GM18505 (cell line): Measurements from ENCODE around the gene MEGF6.

Experiments used
- ATAC-seq: cut with Tn5 transposase; IDR thresholded peaks from one replicate; pipeline ENCODE4 v1.9.1; 2021; ENCODE audit not compliant: unreplicated experiment
- POLR2A ChIP-seq: IDR thresholded peaks from 4 replicates; pipeline ENCODE4 v1.6.1; 2011; ENCODE audit warnings: borderline replicate concordance; ENCODE audit not compliant: insufficient read depth, insufficient read length; ENCODE audit errors: extremely low read depth

Gene MEGF6

DNA sequence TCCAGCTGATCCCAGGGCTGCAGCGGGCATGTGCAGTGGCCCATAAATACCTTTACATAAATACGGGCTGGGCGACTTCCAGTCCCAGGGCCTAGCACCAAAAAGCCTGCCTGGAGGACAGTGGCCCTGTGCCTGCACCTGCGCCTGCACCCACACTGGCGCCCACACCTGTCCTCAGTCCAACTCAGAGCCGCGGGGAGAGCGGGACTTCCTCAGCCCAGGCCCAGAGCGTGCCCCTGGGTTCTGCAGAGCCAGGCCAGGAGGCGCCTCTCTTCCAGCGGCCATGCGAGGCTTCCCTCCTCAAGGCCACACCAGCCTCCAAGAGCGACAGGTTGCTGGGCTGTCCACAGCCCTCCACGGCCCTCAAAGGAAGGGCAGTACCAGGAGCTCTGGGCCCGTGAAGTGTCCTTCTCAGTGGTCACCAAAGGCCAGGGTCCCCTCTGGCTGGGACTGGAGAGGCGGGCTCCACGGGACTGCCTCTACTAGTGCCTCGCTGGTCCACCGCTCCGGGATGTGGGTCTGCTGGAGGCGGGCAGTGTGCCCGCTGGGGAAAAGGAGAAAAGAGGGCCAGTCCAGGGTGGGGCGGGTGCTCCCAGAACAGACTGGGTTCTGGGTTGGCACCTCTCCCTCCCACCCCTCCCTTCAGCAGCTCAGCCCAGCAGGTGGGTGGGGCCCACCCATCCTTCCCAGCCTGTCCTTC is 121.1 kb downstream of the MEGF6 start:
- TF ChIP-seq POLR2A, result no peak
- ATAC-seq, result no peak

DNA sequence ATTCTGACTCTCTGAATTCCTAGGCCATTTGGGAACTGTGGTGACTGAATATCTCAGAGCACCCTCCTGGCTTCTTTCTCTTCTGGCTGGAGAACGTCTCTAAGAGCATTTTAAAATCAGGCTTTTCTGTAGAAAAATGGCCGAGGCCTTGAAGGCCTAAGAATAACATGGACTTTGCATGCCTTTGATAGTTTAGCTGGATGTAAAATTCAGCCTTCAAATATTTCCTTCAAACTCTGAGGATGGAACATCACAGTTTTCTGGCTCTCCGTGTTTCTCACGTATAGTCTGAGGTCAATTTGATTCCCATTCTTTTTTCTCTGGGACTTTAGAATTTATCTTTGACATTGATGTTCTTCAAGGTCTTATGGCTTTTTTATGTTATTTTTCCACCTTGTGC is 122.9 kb downstream of the MEGF6 start:
- no peak for ATAC-seq
- TF ChIP-seq POLR2A, result no peak

- ATAC-seq, result no peak
- no peak for TF ChIP-seq POLR2A
Observed at GRCh38 chr1:3485016-3485415, 126.3 kb downstream of the MEGF6 start.

DNA sequence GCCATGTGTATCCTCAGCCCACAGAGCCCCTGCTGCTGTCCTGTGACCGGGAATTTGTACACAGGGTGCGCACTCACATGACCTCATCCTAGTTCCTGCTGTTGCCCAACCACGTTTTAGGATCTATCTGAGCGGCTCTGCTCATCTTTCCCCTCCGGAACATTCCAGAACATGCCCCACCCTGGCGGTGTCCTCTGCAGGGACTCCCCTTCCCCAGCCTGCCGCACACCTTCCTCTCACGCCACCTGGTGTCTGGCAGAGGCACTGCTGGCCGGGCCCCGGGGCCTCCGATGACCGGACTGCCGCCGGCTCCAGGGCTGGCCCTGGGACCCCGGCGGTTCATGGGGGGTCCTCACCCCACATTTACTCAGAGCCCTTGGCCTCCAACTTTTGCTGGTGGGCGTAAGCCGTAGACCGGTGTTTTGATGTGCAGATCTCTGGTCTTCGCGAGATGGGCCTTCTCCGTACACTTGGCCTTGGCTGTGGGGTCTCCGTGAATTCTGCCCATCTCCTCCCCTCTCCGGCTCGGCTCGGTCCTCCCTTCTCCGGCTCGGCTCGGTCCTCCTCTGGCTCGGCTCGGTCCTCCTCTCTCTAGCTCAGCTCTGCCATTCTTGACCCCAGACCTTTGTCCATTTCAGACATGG is 127.4 kb downstream of the MEGF6 start:
- ATAC-seq, result no peak
- TF ChIP-seq POLR2A, result no peak

DNA sequence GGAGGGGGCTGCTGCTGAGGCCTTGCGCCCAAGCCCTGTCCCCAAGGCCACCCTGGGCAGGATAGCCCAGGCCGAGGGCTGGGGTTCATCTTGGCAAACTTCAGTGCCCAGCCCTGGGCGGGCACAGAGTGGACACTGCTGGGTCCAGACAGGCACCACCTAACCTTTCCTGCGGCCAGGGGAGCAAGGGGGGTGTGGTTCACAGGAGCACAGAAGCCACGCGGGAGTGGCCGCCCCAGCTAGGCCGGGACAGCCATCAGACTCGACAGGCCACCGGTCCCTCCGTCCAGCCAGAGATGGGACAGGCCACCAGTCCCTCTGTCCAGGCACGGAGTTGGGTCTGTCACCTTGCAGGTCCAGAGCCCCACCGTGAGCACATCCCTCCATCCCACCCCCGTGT is 127.9 kb downstream of the MEGF6 start:
- TF ChIP-seq POLR2A, result no peak
- no peak for ATAC-seq

DNA sequence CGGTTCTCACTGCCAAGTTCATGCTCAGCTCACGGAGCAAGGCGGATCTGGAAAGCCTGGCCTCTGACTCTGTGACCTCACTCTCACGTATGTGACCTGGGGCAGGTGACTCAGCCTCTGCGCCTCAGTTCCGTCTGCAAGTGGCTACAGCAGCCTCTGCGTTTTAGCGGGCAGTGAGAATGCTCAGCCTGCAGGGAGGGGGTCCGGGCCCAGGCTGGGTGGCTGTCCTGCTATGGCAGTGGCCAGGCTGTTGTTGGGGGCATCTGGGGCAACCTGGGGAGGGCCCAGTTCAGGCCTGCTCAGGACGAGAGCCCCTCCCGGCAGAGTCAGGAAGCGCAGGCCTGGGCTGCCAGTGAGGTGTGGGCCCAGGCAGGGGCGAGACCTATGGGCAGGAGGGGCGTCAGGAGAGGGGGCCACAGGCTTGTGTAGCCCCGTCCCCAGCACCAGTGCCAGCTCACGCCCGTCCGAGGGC is 128.9 kb downstream of the MEGF6 start:
- no peak for ATAC-seq
- no peak for TF ChIP-seq POLR2A

GRCh38 chr1:3481836-3482375 is 129.4 kb downstream of the MEGF6 start:
- ATAC-seq, result no peak
- no peak for TF ChIP-seq POLR2A

DNA sequence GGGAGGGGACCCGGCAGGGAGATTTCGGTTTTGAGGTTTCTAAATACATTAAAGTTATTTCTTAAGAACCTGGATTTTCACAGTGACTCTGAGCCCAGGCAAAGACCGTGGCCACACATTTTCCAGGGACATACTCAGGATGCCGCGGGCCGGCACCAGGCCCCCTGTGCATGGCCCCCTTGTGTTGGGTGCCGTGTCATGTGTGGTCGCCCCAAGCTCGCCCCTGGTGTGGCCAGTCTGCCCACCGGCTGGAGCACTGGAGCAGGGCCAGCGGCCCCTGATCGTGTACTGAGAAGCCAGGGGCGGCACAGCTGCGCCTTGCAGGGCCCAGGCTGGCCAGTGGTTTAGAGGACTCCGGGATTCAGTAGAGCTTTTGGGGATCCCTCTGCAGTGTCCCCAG is 130.3 kb downstream of the MEGF6 start:
- TF ChIP-seq POLR2A, result no peak
- no peak for ATAC-seq

DNA sequence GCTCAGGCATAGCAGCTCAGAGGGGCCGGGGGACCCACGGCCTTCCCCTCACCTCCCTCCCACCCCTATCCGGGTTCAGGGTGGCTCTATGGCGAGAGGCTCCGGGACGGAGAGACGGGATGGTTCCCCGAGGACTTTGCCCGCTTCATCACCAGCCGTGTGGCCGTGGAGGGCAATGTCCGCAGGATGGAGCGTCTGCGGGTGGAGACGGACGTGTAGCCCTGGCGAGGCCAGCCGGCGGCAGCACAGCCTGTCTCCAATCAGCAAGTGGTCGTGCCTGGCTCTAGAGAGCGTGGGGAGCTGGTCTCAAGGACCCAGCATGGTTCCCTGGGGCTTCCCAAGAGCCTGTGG is 131.0 kb downstream of the MEGF6 start:
- TF ChIP-seq POLR2A, result no peak
- no peak for ATAC-seq

DNA sequence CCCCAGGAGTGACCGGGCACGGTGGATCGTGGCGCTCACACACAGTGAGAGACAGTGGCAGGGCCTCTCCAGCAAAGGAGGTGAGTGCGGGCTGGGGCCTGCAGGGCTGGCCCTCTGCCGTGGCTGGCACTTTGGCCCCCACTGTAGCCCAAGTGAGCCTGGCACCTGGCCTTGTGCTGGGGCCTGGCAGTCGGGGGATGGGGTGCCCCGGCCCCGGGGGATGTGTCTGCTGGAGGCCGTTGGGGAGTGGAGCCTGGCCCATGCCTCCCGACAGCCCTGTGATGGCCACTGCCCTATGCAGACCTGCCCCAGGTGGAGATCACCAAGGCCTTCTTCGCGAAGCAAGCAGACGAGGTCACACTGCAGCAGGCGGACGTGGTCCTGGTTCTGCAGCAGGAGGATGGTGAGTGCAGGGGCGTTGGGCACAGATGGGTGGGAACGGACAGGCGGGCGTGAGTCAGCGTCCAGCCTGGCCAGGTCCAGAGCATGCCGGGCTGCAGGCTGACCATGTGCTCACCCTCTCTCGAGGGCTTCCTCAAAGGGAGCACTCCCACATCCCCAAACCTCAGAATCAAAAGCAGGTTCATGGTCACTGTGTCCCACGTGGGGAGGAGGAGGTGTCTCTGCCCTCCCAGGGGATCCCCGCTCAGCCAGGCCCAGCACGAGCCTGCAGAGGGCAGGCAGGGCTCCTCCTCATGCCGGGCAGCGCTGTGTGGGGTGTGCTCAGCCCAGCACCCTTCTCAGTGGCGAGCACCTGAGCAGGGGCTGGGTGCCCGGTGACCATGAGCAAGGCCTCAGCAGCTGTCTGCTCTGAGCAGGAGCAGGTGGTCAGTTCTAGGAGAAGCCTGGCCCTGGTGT is 131.6 kb downstream of the MEGF6 start:
- ATAC-seq, result no peak
- no peak for TF ChIP-seq POLR2A

DNA sequence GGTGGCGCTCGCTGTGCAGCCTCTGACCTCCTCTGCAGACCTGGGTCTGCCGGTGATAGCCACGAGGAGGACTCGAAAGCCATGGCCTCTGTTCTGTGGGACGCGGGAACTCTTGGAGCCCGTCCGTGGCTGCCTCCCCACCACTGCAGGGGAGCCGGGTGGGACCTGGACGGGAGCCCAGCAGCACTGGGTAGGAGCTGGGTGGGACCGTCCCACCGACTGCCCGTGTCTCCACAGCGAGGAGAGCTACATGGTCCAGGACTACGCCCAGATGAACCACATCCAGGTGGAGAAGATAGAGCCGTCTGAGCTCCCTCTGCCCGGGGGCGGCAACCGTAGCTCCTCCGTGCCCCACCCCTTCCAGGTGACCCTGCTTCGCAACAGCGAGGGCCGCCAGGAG is 133.1 kb downstream of the MEGF6 start:
- no peak for TF ChIP-seq POLR2A
- no peak for ATAC-seq

GRCh38 chr1:3477241-3477995 is 133.9 kb downstream of the MEGF6 start:
- ATAC-seq, result no peak
- no peak for TF ChIP-seq POLR2A

- no peak for ATAC-seq
- TF ChIP-seq POLR2A, result no peak
Observed at GRCh38 chr1:3476666-3477065, 134.6 kb downstream of the MEGF6 start.

- TF ChIP-seq POLR2A, result no peak
- ATAC-seq, result no peak
Observed at GRCh38 chr1:3475839-3476573, 135.3 kb downstream of the MEGF6 start.
